PC-3 (cell line): ENCODE data around the gene LSMEM2. TPM values are rescaled to one million over a fixed set of nuclear protein-coding genes. Genes with fewer than 3 reads are reported as not detected.

ENCODE experiments used
- ATAC-seq: fragments of 200-7000 bp; cut with Tn5 transposase; 2 replicates; pipeline ENCODE4 v1.9.1; 2020; ENCODE audit warnings: mild to moderate bottlenecking, moderate library complexity
- BruUV-seq: library from RNA; stranded (reverse); fragments of 400-500 nt; replicated peaks from 2 replicates; lab custom pipeline; 2021; lab: Mats Ljungman, UMichigan
- CTCF ChIA-PET: fragments of 300-600 bp; sonication (Branson Sonifier 250); formaldehyde crosslinking; loops from one replicate; lab custom pipeline; 2022; ENCODE audit warnings: antibody characterized with exemption; lab: Charles Lee
- POLR2A ChIA-PET: fragments of 300-600 bp; sonication (Branson Sonifier 250); formaldehyde crosslinking; loops from one replicate; lab custom pipeline; 2022; ENCODE audit warnings: antibody characterized with exemption; ENCODE audit not compliant: unreplicated experiment; lab: Charles Lee
- DNase-seq: peaks from one replicate; pipeline ENCODE4 v3.0.0-alpha.2; 2015
- H2AFZ ChIP-seq: fragments of 300-600 bp; sonication (generic); 2 replicates; pipeline ENCODE4 v1.6.0; 2016; ENCODE audit warnings: antibody characterized with exemption, low read length
- H3F3A ChIP-seq: fragments of 300-600 bp; sonication (generic); one replicate; pipeline ENCODE4 v1.6.0; 2017; ENCODE audit warnings: antibody characterized with exemption, low read length, control low read depth, mild to moderate bottlenecking; ENCODE audit not compliant: unreplicated experiment
- H3K27ac ChIP-seq: fragments of 300-600 bp; sonication (generic); 2 replicates; pipeline ENCODE4 v1.5.1; 2016; ENCODE audit warnings: mild to moderate bottlenecking, low read length
- H3K27me3 ChIP-seq: fragments of 300-600 bp; sonication (generic); 2 replicates; pipeline ENCODE4 v1.6.1; 2016; ENCODE audit warnings: low read length, mixed read lengths
- H3K36me3 ChIP-seq: fragments of 300-600 bp; sonication (generic); 2 replicates; pipeline ENCODE4 v1.6.1; 2016; ENCODE audit warnings: low read depth, mixed run types, low read length, mixed read lengths
- H3K4me1 ChIP-seq: fragments of 300-600 bp; sonication (generic); 2 replicates; pipeline ENCODE4 v1.5.1; 2016; ENCODE audit warnings: low read length; ENCODE audit not compliant: insufficient read depth
- H3K4me2 ChIP-seq: fragments of 300-600 bp; sonication (generic); 2 replicates; pipeline ENCODE4 v1.6.0; 2016; ENCODE audit warnings: low read length
- H3K4me3 ChIP-seq: fragments of 300-600 bp; sonication (generic); 2 replicates; pipeline ENCODE4 v1.5.1; 2016; ENCODE audit warnings: mild to moderate bottlenecking, low read length, mixed read lengths
- H3K79me2 ChIP-seq: fragments of 300-600 bp; sonication (generic); 2 replicates; pipeline ENCODE4 v1.6.1; 2017; ENCODE audit warnings: low read length, mixed read lengths
- H3K9ac ChIP-seq: fragments of 300-600 bp; sonication (generic); 2 replicates; pipeline ENCODE4 v1.6.0; 2016; ENCODE audit warnings: mild to moderate bottlenecking, low read length
- H3K9me2 ChIP-seq: fragments of 300-600 bp; sonication (generic); replicated peaks from 2 replicates; pipeline ENCODE4 v1.6.1; 2016; ENCODE audit warnings: mixed run types, low read length, mixed read lengths
- H3K9me3 ChIP-seq: fragments of 300-600 bp; sonication (generic); 2 replicates; pipeline ENCODE4 v1.6.1; 2016; ENCODE audit warnings: low read length, mixed read lengths
- H4K20me1 ChIP-seq: fragments of 300-600 bp; sonication (generic); 2 replicates; pipeline ENCODE4 v1.6.1; 2016; ENCODE audit warnings: low read length, mixed read lengths
- CTCF ChIP-seq: fragments of 300-600 bp; sonication (generic); conservative IDR thresholded peaks from 2 replicates; pipeline ENCODE4 v1.5.1; 2017; ENCODE audit warnings: antibody characterized with exemption, low read depth, mild to moderate bottlenecking, low read length
- EZH2 ChIP-seq: fragments of 300-600 bp; sonication (generic); IDR thresholded peaks from one replicate; pipeline ENCODE4 v1.6.1; 2017; ENCODE audit warnings: antibody characterized with exemption, mild to moderate bottlenecking, low read length; ENCODE audit not compliant: unreplicated experiment
- EZH2phosphoT487 ChIP-seq: fragments of 300-600 bp; sonication (generic); IDR thresholded peaks from 2 replicates; pipeline ENCODE4 v1.6.1; 2018; ENCODE audit warnings: mild to moderate bottlenecking, antibody characterized with exemption, low read length, borderline replicate concordance
- intact Hi-C: fragments of 100-400 bp; cut with micrococcal nuclease; formaldehyde crosslinking; loops from 2 replicates; pipeline ENCODE4 v1.9.0; 2023
- total RNA-seq: library from RNA; depleted of rRNA; stranded (reverse); fragments of >200 nt; gene quantifications from 2 replicates; pipeline ENCODE4 v1.2.3, GENCODE V29; 2014

The LSMEM2 gene
- total RNA-seq, 1 experiment from 2014 or later = not detected

- H3K27me3 ChIP-seq = no peaks in the 10 kb centered on the region
- no peak overlapping the region for H3K4me2 ChIP-seq
- H3K4me1 ChIP-seq = peaks cover 24% of the 10 kb centered on the region
- no TSS peak for BruUV-seq
- no peak overlapping the region for H3K9ac ChIP-seq
- H3K9me2 ChIP-seq = no peaks in the 10 kb centered on the region
- DNase-seq (peak; percentile 68), ATAC-seq (peak; percentile 16)
- intact Hi-C loops = loop anchor here (1.0 kb wide), 1 partner anchor 50 kb away; no protein-coding TSS in a partner anchor
- no peak for TF ChIP-seq EZH2phosphoT487
- TF ChIP-seq EZH2 = no peak
- TF ChIP-seq CTCF = peak; percentile 97
- H3K9me3 ChIP-seq = no peaks in the 10 kb centered on the region
- no peak overlapping the region for H2AFZ ChIP-seq
- H3K4me3 ChIP-seq = no peak overlapping the region
- 0 out of 2 replicates have a peak, but pooled peaks cover 3% of the 10 kb centered on the region for H3K79me2 ChIP-seq
- no peaks in the 10 kb centered on the region for H3F3A ChIP-seq
- no peak overlapping the region for H3K27ac ChIP-seq
- no peaks in the 10 kb centered on the region for H4K20me1 ChIP-seq
- POLR2A ChIA-PET = no interaction called here
- CTCF ChIA-PET = interaction anchor here (0.6 to 1.0 kb wide), 2 partner anchors 10 to 23 kb away, joined by 3 to 5 read pairs; no protein-coding TSS in a partner anchor
- H3K36me3 ChIP-seq = no peaks in the 10 kb centered on the region
Measured at GRCh38 chr3:50274371-50275104, 4.3 kb upstream of the LSMEM2 start.

GRCh38 chr3:50275141-50275995 lies 3.5 kb upstream of the LSMEM2 start:
- intact Hi-C loops = no loop called here
- H3K79me2 ChIP-seq = 0 out of 2 replicates have a peak, but pooled peaks cover 3% of the 10 kb centered on the region
- BruUV-seq = no TSS peak
- H3K27ac ChIP-seq = no peak overlapping the region
- peaks cover 16% of the 10 kb centered on the region for H3K4me1 ChIP-seq
- ChIA-PET CTCF (interaction anchor here (0.6 to 1.0 kb wide), 2 partner anchors 9 to 22 kb away, joined by 3 to 5 read pairs; no protein-coding TSS in a partner anchor), POLR2A (no interaction called here)
- H3F3A ChIP-seq = no peaks in the 10 kb centered on the region
- no peaks in the 10 kb centered on the region for H3K36me3 ChIP-seq
- H3K4me2 ChIP-seq = no peak overlapping the region
- TF ChIP-seq EZH2phosphoT487 = no peak
- no peak for TF ChIP-seq EZH2
- no peak for TF ChIP-seq CTCF
- no peak overlapping the region for H2AFZ ChIP-seq
- no peaks in the 10 kb centered on the region for H3K9me2 ChIP-seq
- H3K9me3 ChIP-seq = no peaks in the 10 kb centered on the region
- no peak overlapping the region for H3K4me3 ChIP-seq
- no peaks in the 10 kb centered on the region for H3K27me3 ChIP-seq
- ATAC-seq (no peak), DNase-seq (no peak)
- no peaks in the 10 kb centered on the region for H4K20me1 ChIP-seq
- H3K9ac ChIP-seq = no peak overlapping the region
